ENCODE results near the gene IL1RAPL1.

IL1RAPL1 gene

GRCh38 chrX:29926659-29927058 is 1339.4 kb downstream of the IL1RAPL1 start:
- no peak for DNase-seq

DNA sequence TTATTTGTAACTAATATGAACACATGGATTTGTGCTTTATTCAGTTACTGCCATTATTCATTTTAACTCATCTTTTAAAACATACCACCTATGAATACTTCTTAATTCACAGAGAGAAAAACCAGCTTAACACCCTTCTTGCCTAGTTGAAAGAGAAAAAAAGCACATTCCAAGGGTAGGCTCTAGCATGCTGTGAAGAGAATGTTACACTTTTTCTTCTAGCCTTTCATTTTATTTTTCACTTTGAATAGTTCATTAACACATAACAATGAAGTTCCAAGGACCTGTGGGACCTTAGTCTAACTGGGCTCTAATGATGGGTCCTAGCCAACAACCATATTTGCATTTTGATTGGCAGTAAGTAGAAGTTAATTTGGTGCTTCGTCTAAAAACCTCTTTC is 1348.2 kb downstream of the IL1RAPL1 start:
- no peak for DNase-seq

- no peak for DNase-seq
Measured at GRCh38 chrX:29940750-29941149, 1353.5 kb downstream of the IL1RAPL1 start.

- no peak for DNase-seq
Measured at GRCh38 chrX:29941287-29941686, 1354.0 kb downstream of the IL1RAPL1 start.

DNA sequence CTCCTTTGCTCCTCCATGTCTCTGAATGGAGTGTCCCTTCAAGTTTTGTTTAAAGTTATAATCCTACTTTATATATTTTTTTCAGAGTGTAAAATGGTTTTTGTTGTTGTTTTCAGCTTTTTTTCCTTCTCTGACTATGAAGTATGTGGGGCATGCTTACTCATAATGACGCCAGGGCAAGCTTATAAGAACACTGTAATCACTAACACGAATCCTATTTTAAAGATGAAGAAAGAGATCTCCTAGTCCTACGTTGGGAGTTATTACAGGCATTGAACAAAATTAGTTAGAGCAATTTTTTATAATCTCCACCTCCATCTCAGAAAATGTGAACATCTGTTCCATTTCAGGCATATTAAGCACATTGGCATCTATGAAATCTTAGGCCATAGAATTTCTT is 1360.0 kb downstream of the IL1RAPL1 start:
- DNase-seq, result no peak

DNA sequence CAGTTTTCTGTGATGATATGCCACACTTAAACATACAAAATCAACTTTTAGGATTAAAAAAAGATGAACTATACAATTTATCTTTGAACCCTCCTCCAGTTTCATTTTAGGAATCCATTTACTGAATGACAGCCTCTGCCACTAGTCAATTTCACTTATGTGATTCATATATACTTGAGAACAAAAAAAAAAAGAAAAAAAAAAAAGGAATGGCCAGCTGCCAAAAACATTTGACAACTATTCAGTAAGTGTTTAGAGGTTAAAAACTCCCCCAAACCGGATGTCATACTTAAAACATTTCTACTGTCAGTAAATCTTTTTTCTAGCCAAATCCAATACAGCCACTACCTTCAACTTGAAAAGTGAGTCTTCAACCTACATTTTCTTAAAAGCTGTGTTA is 1361.4 kb downstream of the IL1RAPL1 start:
- no peak for DNase-seq

GRCh38 chrX:29952016-29952415 is 1364.8 kb downstream of the IL1RAPL1 start:
- no peak for DNase-seq

DNA sequence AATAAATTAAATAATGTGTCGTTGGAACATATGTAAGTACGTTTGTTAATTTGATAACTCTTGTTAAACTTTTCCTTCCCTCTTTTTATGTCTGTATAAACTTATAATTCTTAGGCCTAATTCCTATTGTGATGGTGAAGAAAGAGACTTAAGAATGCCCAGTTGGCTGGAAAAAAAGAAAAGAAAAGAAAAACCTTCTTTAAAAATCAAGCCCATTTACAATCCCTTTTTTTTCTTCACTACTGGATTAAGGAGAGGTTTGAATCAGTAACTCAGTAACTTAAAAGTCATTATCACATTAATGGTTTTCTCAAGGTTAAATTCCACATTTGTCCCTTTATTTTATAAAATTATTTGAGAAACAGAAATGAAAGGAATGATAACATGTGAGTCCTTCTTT is 1374.8 kb downstream of the IL1RAPL1 start:
- DNase-seq, result no peak

GRCh38 chrX:29965634-29966033 is 1378.4 kb downstream of the IL1RAPL1 start:
- no peak for DNase-seq

DNA sequence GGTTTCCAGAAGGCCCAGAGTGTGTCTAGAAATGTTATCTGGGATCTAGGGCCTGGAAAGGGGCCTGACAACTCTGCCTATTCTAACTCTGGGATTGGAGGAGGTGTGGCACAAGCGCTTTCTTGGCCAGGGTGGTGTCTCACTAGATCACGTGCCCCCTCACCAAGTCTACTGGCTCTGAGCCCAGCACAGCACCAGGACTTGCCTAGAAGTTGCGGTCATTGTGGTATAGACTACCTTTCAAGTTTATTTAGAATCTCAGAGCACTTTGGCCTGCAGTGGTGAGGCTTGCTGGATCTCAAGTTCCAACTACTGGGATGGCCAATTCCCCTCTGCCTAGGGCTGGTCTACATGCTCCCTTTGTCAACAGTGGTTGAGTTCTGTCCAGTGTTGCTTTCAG is 1404.8 kb downstream of the IL1RAPL1 start:
- no peak for DNase-seq

DNA sequence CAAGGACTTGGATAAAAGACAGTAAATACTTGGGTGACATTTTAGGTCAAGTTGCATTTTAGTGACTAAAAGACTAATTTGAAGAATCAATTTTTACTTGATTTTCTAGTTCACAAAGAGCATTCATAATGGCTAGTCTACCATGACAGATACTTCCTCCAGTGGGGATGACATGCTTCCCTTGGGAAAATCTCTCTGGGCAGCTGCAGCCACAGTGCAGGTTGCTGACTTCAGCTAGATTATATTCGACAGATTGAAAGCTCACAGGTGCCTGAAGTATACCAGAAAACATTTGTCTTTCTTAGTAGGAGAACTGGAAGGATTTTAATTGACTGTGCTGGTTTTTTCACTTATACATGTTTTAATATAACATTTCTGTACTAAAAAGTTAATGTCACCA is 1418.6 kb downstream of the IL1RAPL1 start:
- DNase-seq, result no peak
